ENCODE measurements around the gene LDLRAD4.

LDLRAD4 gene

GRCh38 chr18:13538630-13539029, 320.1 kb downstream of the LDLRAD4 start:
- no peak for DNase-seq (ENCODE audit: low spot score)

GRCh38 chr18:13539050-13539449, 320.5 kb downstream of the LDLRAD4 start:
- DNase-seq (ENCODE audit: low spot score), result no peak

GRCh38 chr18:13539843-13540476, 321.4 kb downstream of the LDLRAD4 start:
- DNase-seq (ENCODE audit: low spot score), result no peak

- no peak for DNase-seq (ENCODE audit: low spot score)
These were observed 322.1 kb downstream of the LDLRAD4 start for GRCh38 chr18:13540477-13541182.

GRCh38 chr18:13541621-13542519, 323.3 kb downstream of the LDLRAD4 start:
- DNase-seq (ENCODE audit: low spot score), result peak; percentile 78

- DNase-seq (ENCODE audit: low spot score), result no peak
These were observed 323.9 kb downstream of the LDLRAD4 start for GRCh38 chr18:13542520-13542847.

GRCh38 chr18:13543144-13543543, 324.6 kb downstream of the LDLRAD4 start:
- no peak for DNase-seq (ENCODE audit: low spot score)

GRCh38 chr18:13543811-13544732, 325.5 kb downstream of the LDLRAD4 start:
- no peak for DNase-seq (ENCODE audit: low spot score)

GRCh38 chr18:13544953-13545352, 326.4 kb downstream of the LDLRAD4 start:
- no peak for DNase-seq (ENCODE audit: low spot score)

GRCh38 chr18:13545514-13545913, 327.0 kb downstream of the LDLRAD4 start:
- no peak for DNase-seq (ENCODE audit: low spot score)

GRCh38 chr18:13545955-13546354, 327.4 kb downstream of the LDLRAD4 start:
- no peak for DNase-seq (ENCODE audit: low spot score)

GRCh38 chr18:13546638-13547037, 328.1 kb downstream of the LDLRAD4 start:
- no peak for DNase-seq (ENCODE audit: low spot score)

GRCh38 chr18:13547347-13547746, 328.8 kb downstream of the LDLRAD4 start:
- DNase-seq (ENCODE audit: low spot score), result no peak

GRCh38 chr18:13548106-13548819, 329.7 kb downstream of the LDLRAD4 start:
- no peak for DNase-seq (ENCODE audit: low spot score)

- DNase-seq (ENCODE audit: low spot score), result no peak
These were observed 330.7 kb downstream of the LDLRAD4 start for GRCh38 chr18:13548966-13549879.

GRCh38 chr18:13549880-13550232, 331.3 kb downstream of the LDLRAD4 start:
- no peak for DNase-seq (ENCODE audit: low spot score)

GRCh38 chr18:13550418-13551304, 332.1 kb downstream of the LDLRAD4 start:
- DNase-seq (ENCODE audit: low spot score), result no peak

- no peak for DNase-seq (ENCODE audit: low spot score)
These were observed 332.7 kb downstream of the LDLRAD4 start for GRCh38 chr18:13551305-13551603.
